Measurements from ENCODE around the gene PIBF1.
"Not testable (repeated sequence)": the region's sequence is repeated elsewhere in the genome, so short reads cannot be mapped to it uniquely, and the experiment has no call there.

Gene PIBF1

DNA sequence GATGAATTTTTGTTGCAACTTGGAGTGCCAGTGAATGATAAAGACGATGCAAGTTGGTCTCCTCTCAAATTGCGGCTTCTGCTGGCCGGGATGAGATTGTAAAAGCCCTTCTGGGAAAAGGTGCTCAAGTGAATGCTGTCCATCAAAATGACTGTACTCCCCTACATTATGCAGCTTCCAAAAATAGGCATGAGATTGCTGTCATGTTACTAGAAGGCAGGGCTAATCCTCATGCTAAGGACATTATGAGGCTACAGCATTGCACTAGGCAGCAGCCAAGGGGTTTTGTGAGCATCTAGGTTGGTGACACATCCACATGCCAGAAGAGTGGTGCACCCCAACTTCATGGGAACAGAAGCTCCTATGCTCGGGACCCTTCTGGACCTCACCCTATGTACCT, 254.6 kb downstream of the PIBF1 start:
- no peak for DNase-seq (ENCODE audit: low spot score)
- in situ Hi-C loops (cut with MboI; ENCODE audit: low sequenced_read_pairs, unreplicated experiment), result no loop called here
- TF ChIP-seq, protein P1, sequence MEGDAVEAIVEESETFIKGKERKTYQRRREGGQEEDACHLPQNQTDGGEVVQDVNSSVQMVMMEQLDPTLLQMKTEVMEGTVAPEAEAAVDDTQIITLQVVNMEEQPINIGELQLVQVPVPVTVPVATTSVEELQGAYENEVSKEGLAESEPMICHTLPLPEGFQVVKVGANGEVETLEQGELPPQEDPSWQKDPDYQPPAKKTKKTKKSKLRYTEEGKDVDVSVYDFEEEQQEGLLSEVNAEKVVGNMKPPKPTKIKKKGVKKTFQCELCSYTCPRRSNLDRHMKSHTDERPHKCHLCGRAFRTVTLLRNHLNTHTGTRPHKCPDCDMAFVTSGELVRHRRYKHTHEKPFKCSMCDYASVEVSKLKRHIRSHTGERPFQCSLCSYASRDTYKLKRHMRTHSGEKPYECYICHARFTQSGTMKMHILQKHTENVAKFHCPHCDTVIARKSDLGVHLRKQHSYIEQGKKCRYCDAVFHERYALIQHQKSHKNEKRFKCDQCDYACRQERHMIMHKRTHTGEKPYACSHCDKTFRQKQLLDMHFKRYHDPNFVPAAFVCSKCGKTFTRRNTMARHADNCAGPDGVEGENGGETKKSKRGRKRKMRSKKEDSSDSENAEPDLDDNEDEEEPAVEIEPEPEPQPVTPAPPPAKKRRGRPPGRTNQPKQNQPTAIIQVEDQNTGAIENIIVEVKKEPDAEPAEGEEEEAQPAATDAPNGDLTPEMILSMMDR (IDR thresholded peaks at IDR 0.05; ENCODE audit: borderline replicate concordance, control extremely low read depth, extremely low read depth, insufficient read depth, missing control alignments), result no peak

DNA sequence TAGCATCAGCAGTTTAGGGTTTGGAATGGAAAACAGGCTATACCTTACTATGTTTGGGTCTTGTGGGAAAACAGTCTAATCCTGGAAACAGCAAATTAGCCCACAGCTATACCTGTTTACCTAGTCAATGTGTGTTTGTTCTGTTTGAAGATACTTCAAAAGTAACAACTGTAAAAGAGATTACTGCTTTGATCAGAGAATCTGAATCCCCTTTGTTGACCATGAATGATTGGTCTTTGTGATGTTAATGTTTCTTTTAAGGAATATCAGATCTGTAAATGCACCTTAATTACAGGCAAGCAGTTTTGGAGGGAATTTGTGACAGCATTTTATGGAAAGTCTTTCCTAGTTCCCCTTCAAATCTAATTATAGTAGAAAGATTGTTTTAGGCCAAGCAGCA, 256.1 kb downstream of the PIBF1 start:
- TF ChIP-seq, protein P1 (IDR thresholded peaks at IDR 0.05; ENCODE audit: borderline replicate concordance, control extremely low read depth, extremely low read depth, insufficient read depth, missing control alignments), result no peak
- in situ Hi-C loops (cut with MboI; ENCODE audit: low sequenced_read_pairs, unreplicated experiment), result no loop called here
- no peak for DNase-seq (ENCODE audit: low spot score)

DNA sequence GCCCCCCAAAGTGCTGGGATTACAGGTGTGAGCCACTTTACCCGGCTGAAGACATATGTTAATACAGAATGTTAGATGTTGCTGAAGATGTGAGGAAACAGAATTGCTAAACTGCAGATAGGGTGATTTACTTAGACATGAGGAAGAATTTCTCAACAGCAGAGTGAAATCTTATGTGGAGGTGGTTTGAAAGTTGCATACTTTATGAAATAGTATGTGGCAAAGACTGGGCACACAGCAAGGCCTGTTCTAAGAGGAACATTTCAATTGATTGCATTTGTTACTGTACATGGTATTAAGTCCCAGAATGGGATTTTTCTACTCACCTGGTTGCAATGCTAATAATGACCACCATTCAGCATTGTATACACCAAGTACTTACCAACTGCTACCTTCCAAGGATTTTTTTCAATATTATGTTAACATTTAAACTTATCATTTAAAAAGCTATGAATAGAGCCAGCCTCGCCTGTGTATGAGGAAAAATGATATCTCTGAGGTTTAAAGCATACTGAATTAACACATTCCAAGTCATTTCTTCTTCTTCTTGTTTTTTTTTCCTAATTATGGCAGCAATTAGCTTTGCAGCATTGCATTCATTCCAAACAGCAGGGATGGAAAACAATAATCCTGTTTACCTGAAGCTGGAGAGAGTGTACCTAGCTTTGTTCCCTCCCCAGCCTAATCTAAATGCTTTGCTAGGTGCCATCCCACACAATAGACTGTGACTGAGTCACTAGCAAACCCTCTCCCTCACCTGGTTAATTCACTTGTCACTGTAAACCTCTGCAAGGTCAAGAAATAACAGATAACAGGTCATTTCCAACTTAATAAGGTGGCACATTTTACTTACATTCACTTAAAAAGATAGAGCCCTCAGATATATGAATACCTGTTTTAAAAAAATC, 257.5 kb downstream of the PIBF1 start:
- no peak for DNase-seq (ENCODE audit: low spot score)
- TF ChIP-seq, protein P1 (IDR thresholded peaks at IDR 0.05; ENCODE audit: borderline replicate concordance, control extremely low read depth, extremely low read depth, insufficient read depth, missing control alignments), result no peak
- in situ Hi-C loops (cut with MboI; ENCODE audit: low sequenced_read_pairs, unreplicated experiment), result no loop called here

DNA sequence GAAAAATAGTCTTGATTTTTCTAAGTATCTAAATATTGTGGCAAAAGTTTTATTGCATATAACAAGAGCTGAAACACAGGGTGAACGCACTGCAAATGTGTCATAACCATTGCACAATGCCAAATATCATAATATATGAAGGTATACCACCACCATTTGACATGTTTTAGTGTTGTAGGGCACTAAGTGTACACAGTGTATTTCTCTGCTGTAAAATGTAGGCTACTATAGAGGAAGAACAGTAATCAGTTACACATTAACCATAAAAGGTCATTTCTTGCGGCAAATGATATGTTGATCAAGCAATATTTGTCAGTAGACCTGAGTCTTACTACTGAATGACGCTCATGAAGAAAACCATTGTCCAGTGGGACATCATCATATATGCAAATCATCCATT, 258.6 kb downstream of the PIBF1 start:
- in situ Hi-C loops (cut with MboI; ENCODE audit: low sequenced_read_pairs, unreplicated experiment), result no loop called here
- no peak for DNase-seq (ENCODE audit: low spot score)
- TF ChIP-seq, protein P1 (IDR thresholded peaks at IDR 0.05; ENCODE audit: borderline replicate concordance, control extremely low read depth, extremely low read depth, insufficient read depth, missing control alignments), result no peak

DNA sequence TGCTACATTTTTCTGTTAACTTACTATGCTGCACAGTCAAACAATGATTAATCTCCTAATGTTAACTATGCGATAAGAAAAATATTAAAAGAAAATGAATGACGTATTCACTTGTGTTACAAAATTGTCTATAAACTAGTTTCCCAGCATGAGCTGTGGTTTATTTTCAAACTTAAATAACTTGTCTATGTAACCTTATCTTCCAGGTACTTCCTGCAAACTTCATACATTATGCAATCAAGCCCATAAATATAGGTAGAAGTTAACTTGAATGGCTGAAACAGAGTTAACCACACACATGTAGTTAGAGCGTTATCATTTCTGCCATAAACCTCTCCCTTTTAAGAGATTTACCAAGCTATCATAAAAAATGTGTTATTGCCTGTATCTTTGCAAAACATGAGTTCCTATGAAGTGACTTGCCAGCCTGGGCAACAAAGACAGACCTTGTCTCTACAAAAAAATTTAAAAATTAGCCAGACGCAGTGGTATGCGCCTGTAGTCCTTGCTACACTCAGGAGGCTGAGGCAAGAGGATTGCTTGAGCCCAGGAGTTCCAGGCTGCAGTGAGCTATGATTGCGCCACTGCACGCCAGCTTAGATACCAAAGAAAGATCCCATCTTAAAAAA, 259.1 kb downstream of the PIBF1 start:
- in situ Hi-C loops (cut with MboI; ENCODE audit: low sequenced_read_pairs, unreplicated experiment), result no loop called here
- TF ChIP-seq, protein P1 (IDR thresholded peaks at IDR 0.05; ENCODE audit: borderline replicate concordance, control extremely low read depth, extremely low read depth, insufficient read depth, missing control alignments), result no peak
- DNase-seq (ENCODE audit: low spot score), result no peak

DNA sequence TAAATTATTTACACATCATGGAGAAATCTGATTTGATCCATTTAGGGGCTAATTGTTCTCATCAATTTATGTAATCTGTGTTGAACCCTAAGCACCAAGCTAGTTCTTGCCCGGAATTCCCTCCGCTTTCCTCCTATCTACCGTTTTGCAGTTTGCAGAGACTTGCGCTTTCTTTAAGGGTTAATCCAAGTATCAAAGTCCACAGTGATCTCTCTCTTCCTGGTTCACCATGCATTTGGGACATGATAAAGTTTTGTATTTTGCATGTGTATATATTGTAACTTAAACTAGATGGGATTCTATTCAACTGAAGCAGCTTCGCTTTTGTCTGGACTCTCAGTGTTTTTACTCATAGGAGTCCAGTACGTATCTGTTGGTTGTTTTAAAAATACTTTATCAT, 263.1 kb downstream of the PIBF1 start:
- in situ Hi-C loops (cut with MboI; ENCODE audit: low sequenced_read_pairs, unreplicated experiment), result no loop called here
- TF ChIP-seq, protein P1 (IDR thresholded peaks at IDR 0.05; ENCODE audit: borderline replicate concordance, control extremely low read depth, extremely low read depth, insufficient read depth, missing control alignments), result no peak
- no peak for DNase-seq (ENCODE audit: low spot score)

DNA sequence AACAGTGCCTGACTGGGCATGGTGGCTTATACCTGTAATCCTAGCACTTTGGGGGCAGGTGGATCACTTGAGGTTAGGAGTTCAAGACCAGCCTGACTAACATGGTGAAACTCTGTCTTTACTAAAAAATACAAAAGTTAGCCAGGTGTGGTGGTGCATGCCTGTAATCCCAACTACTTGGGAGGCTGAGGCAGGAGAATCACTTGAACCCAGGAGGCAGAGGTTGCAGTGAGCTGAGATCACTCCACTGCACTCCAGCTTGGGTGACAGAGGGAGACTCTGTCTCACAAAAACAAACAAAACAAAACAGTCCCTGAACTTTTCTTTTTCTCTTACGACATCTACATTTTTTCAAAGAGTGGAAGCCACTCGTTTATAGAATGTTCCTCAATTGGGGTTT, 266.7 kb downstream of the PIBF1 start:
- DNase-seq (ENCODE audit: low spot score); in situ Hi-C loops (cut with MboI; ENCODE audit: low sequenced_read_pairs, unreplicated experiment): not testable (repeated sequence)

Data from GM13976 (cell line).